Measurements from ENCODE around the gene BSG.

Gene BSG

GRCh38 chr19:540867-541637, 31.3 kb upstream of the BSG start:
- DNase-seq: no peak

GRCh38 chr19:541699-542098, 30.7 kb upstream of the BSG start:
- no peak for DNase-seq

- DNase-seq: no peak
Observed at GRCh38 chr19:542173-542866, 30.1 kb upstream of the BSG start.

GRCh38 chr19:543910-544608, 28.3 kb upstream of the BSG start, which contains the start of gene GZMM:
TSS of gene GZMM (plus strand) at chr19:544053. CDS start at chr19:544072, 19 bp downstream.
- no peak for DNase-seq

GRCh38 chr19:547117-547516, 25.3 kb upstream of the BSG start:
- no peak for DNase-seq

DNA sequence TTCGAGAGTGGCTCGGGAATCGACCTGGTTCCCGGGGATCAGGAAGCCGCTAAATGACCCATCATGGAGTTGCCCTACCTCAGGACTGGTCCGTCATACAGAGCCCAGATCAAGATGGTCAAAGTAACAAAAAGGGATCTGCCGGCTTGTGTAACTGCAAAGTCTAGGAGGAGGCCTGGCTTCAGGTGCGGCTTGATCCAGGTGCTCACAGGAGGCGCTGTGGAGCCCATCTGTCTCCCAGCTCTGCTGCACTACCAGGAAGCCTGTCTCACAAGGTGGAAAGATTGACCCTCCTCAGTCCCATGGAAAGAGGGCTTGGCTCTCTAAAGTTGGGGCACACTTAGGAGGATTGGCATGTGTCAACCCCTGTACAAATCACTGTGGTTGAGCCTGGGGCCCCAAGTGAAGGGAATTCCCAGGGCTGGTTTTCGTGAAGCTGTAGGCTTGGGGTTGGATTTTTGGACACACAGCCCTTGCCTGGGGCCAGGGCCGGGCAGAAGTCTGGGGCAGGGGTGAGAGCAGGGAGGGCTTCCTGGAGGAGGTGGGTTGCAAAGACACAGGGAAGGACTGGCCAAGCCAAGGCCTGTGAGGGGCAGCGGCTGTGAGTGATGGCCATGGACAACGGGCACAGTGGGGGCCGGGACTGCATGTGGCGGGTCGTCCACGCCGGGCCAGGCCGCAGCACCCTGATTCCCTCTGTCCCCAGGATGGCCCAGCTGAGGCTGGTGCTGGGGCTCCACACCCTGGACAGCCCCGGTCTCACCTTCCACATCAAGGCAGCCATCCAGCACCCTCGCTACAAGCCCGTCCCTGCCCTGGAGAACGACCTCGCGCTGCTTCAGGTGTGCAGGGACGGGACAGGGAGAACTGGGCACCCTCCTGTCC, 24.3 kb upstream of the BSG start:
- no peak for DNase-seq

DNA sequence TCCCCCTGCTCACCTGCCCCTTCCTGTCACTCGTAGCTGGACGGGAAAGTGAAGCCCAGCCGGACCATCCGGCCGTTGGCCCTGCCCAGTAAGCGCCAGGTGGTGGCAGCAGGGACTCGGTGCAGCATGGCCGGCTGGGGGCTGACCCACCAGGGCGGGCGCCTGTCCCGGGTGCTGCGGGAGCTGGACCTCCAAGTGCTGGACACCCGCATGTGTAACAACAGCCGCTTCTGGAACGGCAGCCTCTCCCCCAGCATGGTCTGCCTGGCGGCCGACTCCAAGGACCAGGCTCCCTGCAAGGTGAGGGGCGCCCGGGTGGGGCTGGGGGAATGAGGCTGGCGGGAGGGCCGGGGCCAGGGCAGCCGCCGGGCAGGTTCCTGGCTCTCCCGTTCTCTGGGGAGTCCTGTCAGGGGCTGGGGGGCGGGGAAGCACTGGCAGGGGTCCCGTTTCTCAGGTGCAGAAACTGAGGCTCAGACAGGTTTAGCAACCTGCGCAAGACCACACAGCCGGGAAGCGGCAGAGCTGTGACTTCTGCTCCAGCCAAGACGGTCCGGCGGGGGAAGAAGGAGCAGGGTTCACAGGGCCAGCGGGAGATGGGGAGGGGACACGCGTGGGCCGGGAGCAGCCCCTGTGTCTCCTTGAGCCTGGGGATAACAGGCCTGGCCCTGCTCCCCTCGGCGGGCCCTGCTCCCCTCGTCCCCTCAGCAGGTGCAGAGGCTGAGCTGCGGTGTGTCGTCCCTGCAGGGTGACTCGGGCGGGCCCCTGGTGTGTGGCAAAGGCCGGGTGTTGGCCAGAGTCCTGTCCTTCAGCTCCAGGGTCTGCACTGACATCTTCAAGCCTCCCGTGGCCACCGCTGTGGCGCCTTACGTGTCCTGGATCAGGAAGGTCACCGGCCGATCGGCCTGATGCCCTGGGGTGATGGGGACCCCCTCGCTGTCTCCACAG, 23.2 kb upstream of the BSG start:
- no peak for DNase-seq

GRCh38 chr19:554817-555216, 17.6 kb upstream of the BSG start:
- no peak for DNase-seq

DNA sequence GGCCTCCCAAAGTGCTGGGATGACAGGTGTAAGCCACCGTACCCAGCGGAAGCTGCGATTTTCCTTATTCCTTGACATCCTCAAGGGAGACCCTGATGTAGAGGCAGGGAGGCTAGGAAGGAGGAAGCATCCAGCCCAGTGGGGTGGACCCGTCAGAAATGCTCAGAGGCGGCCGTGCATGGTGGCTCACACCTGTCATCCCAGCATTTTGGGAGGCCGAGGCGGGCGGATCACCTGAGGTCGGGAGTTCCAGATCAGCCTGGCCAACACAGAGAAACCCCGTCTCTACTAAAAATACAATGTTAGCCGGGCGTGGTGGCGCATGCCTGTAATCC, 17.0 kb upstream of the BSG start:
- no peak for DNase-seq

DNA sequence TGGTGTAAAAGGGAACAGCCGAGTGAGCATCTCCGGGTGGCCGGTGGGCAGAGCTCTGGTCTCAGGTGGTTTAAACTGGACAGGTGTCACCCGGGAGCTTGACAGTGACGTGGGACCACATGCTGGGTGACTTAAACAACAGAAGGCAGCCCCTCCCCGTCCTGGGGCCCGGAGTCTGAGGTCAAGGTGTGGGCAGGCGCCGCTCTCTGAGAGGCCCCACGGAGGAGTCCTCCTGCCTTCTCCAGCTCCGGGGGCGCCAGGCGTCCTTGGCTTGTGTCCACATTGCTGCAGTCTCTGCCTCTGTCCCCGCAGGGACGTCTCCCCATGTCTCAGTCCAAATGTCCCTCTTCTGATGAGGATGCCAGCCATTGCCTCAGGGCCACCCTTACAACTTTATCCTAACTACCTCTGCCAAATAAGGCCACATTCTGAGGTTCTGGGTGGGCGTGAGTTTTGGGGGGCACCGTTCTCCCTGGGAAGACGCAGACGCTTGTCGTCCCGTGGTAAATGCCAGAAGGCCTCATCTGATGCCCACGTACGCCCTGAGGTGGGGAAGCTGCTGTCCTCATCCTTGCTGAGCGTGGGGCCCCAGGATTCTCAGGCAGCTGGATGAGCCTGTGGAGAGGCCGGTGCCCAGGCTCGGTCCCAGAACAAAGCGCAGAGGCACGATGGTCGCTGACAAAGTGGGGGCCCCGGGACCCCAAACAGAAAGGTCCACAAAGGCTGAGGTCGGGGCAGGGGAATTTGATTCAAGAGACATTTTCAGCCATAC, 15.6 kb upstream of the BSG start:
- DNase-seq: no peak

GRCh38 chr19:558770-559439, 13.5 kb upstream of the BSG start:
- no peak for DNase-seq

- DNase-seq: no peak
Observed at GRCh38 chr19:560121-560520, 12.3 kb upstream of the BSG start.

GRCh38 chr19:566403-566802, 6.0 kb upstream of the BSG start:
- DNase-seq: no peak

DNA sequence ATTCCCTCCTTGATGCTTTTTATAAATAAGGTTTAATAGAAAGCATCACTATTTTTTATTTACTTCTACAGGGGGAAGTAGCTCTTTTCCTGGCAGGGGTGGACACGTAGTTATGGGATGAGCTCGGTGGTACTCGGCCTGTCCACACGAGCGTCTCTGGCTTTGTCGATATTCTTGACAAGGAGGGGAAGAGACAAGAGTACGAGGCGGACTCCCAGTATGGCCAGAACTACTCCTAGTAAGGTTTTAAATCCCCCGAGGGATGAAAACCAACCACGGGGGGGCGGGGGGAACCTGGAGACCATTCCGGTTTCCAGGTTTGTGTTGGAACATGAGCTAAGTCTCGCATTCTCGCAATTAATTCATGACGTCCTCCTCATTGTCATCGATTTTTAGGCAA, 5.6 kb upstream of the BSG start:
- no peak for DNase-seq

DNA sequence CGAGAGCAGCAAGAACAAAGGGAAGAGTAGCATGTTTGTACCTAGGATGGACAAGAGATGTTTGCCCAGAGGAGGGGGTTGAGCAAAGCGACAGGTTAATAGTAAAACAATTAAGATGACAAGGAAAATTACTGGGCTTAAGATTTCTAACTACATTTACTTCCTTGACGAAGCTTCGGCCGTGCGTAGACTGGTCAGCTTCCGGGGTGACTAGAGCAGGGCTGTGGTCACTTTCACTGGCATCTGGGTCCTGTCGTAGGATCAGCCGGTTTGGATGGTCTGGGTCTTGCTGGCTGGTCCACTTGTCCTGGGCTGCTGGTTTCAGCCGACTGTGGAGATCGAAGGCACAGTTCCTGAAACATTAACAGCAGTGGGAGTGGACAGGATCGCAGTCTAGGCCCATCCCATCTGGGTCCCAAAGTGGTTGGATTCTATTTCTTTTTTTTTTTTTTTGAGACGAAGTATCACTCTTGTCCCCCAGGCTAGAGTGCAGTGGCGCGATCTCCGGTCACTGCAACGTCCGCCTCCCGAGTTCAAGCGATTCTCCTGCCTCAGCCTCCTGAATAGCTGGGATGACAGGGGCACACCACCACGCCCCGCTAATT, 5.0 kb upstream of the BSG start:
- no peak for DNase-seq

DNA sequence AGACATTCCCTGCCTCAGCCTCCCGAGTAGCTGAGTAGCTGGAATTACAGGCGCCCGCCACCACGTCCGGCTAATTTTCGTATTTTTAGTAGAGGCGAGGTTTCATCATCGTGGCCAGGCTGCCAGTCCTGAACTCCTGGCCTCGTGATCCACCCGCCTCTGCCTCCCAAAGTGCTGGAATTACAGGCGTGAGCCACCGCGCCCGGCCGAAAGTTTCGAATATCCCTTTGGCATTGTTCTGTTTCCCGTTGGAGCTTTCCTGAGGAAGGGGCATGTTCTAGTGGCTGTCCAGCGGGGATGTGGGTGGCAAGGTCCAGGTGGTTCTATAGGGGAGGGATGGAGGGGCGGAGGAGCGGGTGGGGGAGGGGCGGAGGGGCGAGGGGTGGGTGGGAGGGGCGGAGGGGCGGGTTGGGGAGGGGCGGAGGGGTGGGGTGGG, 2.1 kb upstream of the BSG start:
- no peak for DNase-seq

GRCh38 chr19:570937-571565, 1.3 kb upstream of the BSG start:
- peak; percentile 66 for DNase-seq

- DNase-seq: peak; percentile 22
Observed at GRCh38 chr19:571566-571974, 826 bp upstream of the BSG start.

- no peak for DNase-seq
Observed at GRCh38 chr19:572743-573518, 535 bp downstream of the BSG start.

Data from NCI-H774 (cell line).